Fibroblast of lung (primary cell): Measurements from ENCODE around the gene RTCB.

ENCODE experiments used
- EZH2 ChIP-seq: IDR thresholded peaks from 2 replicates; pipeline ENCODE4 v1.5.1; 2012; ENCODE audit warnings: low read length, control low read depth, mild to moderate bottlenecking; ENCODE audit errors: missing control alignments
- TF ChIP-seq, protein P1 (sequence below), 2 donors: IDR thresholded peaks in 1 of 2; conservative IDR thresholded peaks in 1 of 2; 1 replicate in 1 of 2; 2 replicates in 1 of 2; pipeline ENCODE4 v1.5.1; 2011 to 2012; ENCODE audit warnings: low read length in 2 of 2, control low read depth in 1 of 2, inconsistent platforms in 1 of 2, low read depth in 1 of 2, mild to moderate bottlenecking in 1 of 2

- TF ChIP-seq, protein P1, sequence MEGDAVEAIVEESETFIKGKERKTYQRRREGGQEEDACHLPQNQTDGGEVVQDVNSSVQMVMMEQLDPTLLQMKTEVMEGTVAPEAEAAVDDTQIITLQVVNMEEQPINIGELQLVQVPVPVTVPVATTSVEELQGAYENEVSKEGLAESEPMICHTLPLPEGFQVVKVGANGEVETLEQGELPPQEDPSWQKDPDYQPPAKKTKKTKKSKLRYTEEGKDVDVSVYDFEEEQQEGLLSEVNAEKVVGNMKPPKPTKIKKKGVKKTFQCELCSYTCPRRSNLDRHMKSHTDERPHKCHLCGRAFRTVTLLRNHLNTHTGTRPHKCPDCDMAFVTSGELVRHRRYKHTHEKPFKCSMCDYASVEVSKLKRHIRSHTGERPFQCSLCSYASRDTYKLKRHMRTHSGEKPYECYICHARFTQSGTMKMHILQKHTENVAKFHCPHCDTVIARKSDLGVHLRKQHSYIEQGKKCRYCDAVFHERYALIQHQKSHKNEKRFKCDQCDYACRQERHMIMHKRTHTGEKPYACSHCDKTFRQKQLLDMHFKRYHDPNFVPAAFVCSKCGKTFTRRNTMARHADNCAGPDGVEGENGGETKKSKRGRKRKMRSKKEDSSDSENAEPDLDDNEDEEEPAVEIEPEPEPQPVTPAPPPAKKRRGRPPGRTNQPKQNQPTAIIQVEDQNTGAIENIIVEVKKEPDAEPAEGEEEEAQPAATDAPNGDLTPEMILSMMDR (conservative IDR thresholded peaks at IDR 0.05 in 1 of 2, IDR thresholded peaks at IDR 0.05 in 1 of 2; ENCODE audit: low read depth in 1 of 2, low read length in 2 of 2), result no peak
- no peak for TF ChIP-seq EZH2
Observed at GRCh38 chr22:32414191-32414590, 2.1 kb upstream of the RTCB start.
